T-cell (primary cell): ENCODE results near the gene CTSA. TPM values are rescaled to one million over a fixed set of nuclear protein-coding genes. Genes with fewer than 3 reads are reported as not detected.
"Not testable (repeated sequence)": the region's sequence is repeated elsewhere in the genome, so short reads cannot be mapped to it uniquely, and the experiment has no call there.

ENCODE experiments used
- ATAC-seq, 4 experiments: fragments of 200-7000 bp in 3 of 4; fragments of 150-1000 bp in 1 of 4; cut with Tn5 transposase; replicated peaks in 1 of 4; 1 replicate in 3 of 4; 2 replicates in 1 of 4; pipeline ENCODE4 v1.10.0; 2021; ENCODE audit warnings: moderate library complexity in 3 of 4, mild to moderate bottlenecking in 2 of 4, moderate number of reproducible peaks in 1 of 4
- CTCF ChIA-PET, 2 donors: fragments of 300-600 bp; sonication (Branson Sonifier 250); formaldehyde crosslinking; loops; one replicate each; lab custom pipeline; 2022; ENCODE audit warnings: antibody characterized with exemption in 2 of 2; lab: Charles Lee
- POLR2A ChIA-PET, 2 donors: fragments of 300-600 bp; sonication (Branson Sonifier 250); formaldehyde crosslinking; loops; one replicate each; lab custom pipeline; 2022; ENCODE audit warnings: antibody characterized with exemption in 2 of 2; lab: Charles Lee
- DNase-seq, 35 experiments: peaks; one replicate each; pipeline versions ENCODE4 v3.0.0 to v3.0.0-alpha.2; 2013 to 2023
- H3K27ac ChIP-seq: one replicate; pipeline ENCODE4 v1.5.1; 2013; ENCODE audit warnings: low read length
- H3K27me3 ChIP-seq, 2 experiments: replicated peaks in 1 of 2; 1 replicate in 1 of 2; 2 replicates in 1 of 2; pipeline versions ENCODE4 v1.6.1 to v1.7.0; 2013; ENCODE audit warnings: low read length in 1 of 2, mixed read lengths in 1 of 2; ENCODE audit not compliant: control insufficient read depth in 2 of 2, insufficient read depth in 2 of 2; ENCODE audit errors: extremely low read depth in 1 of 2
- H3K36me3 ChIP-seq, 2 donors: 1 replicate in 1 of 2; 2 replicates in 1 of 2; pipeline versions ENCODE4 v1.6.1 to v1.7.0; 2013; ENCODE audit warnings: low read length in 1 of 2; ENCODE audit not compliant: control insufficient read depth in 2 of 2, insufficient read depth in 1 of 2; ENCODE audit errors: extremely low read depth in 1 of 2
- H3K4me1 ChIP-seq, 2 experiments: 1 replicate in 1 of 2; 2 replicates in 1 of 2; pipeline versions ENCODE4 v1.6.1 to v1.7.0; 2013; ENCODE audit warnings: low read length in 2 of 2, mixed read lengths in 1 of 2; ENCODE audit not compliant: insufficient read depth in 2 of 2, control insufficient read depth in 1 of 2; ENCODE audit errors: extremely low read depth in 1 of 2
- H3K4me3 ChIP-seq, 2 donors: 1 replicate in 1 of 2; 2 replicates in 1 of 2; pipeline versions ENCODE4 v1.5.1 to v1.7.0; 2013; ENCODE audit warnings: mild to moderate bottlenecking in 2 of 2, low read length in 1 of 2, moderate library complexity in 1 of 2; ENCODE audit not compliant: control insufficient read depth in 1 of 2; ENCODE audit errors: extremely low read depth in 1 of 2
- H3K9me3 ChIP-seq: 2 replicates; pipeline ENCODE4 v1.7.0; 2013
- H3K27ac Mint-ChIP-seq, 2 donors: one replicate each; pipeline ENCODE4 v1.8.0; 2020 to 2021; ENCODE audit warnings: mild to moderate bottlenecking in 2 of 2, mixed read lengths in 2 of 2
- H3K27me3 Mint-ChIP-seq, 2 donors: one replicate each; pipeline ENCODE4 v1.8.0; 2021 to 2022; ENCODE audit warnings: mixed read lengths in 2 of 2
- H3K36me3 Mint-ChIP-seq: one replicate; pipeline ENCODE4 v1.8.0; 2021; ENCODE audit warnings: mixed read lengths
- H3K4me1 Mint-ChIP-seq, 3 donors: one replicate each; pipeline ENCODE4 v1.8.0; 2020 to 2022; ENCODE audit warnings: mixed read lengths in 3 of 3, mild to moderate bottlenecking in 1 of 3
- H3K4me3 Mint-ChIP-seq, 3 donors: one replicate each; pipeline ENCODE4 v1.8.0; 2020 to 2022; ENCODE audit warnings: mild to moderate bottlenecking in 3 of 3, mixed read lengths in 3 of 3, moderate library complexity in 3 of 3
- H3K9me3 Mint-ChIP-seq, 3 donors: one replicate each; pipeline ENCODE4 v1.8.0; 2020 to 2022; ENCODE audit warnings: mixed read lengths in 3 of 3
- WGBS: methylation state at CpG from one replicate; pipeline ENCODE4 v1.1.5; 2013; ENCODE audit warnings: missing lambda C conversion rate; ENCODE audit not compliant: insufficient coverage; 5-methylcytosine and 5-hydroxymethylcytosine counted together
- total RNA-seq, 35 experiments: library from RNA in 6 of 35; stranded (reverse) in 6 of 35; fragments of 120-200 nt in 1 of 35; gene quantifications; one replicate each; pipeline versions ENCODE4 v1.2.1 to v1.2.4 and lab custom pipeline; 2013 to 2026

The CTSA gene
- total RNA-seq, 5 donors from 2014 or later (not counting 1 experiment from before 2014, with no cell fraction given), result 55.5 to 101 (median 85.1) TPM

DNA sequence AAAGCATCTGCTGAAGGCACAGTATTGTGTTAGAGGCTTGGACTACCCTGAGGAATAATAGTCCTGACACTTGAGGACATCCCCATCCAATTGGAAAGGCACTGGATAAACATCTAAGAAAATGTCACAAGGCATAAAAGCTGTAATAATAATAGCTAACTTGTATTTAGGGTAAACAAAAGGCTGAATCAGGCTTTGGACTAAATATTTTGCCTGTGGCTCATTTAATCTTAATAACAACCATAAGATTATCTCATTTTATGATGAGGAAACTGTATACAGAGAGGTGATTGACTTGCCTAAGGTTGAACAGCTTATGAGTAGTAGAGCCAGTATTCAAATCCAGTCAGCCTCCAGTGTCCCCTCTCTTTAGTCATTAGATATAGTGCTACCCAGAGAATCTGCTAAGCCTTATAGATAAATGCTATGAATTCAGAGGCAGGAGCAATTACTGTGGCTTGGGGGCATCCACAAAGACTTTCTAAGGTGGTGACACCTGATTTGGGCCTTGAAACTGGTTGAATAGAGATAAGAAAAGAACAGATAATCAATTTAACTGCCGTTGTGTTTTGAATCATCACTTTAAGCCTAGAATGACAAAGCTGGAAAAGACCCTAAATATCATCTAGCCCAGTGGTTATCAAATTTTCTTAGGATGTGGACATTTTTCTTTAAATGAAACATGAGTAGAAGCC, 17.6 kb upstream of the CTSA start:
- DNase-seq (no peak), ATAC-seq (no peak)
- H3K4me1 ChIP-seq, result no peaks in the 10 kb centered on the region
- no peaks in the 10 kb centered on the region for H3K9me3 ChIP-seq
- H3K27ac ChIP-seq, result no peak overlapping the region
- no peak overlapping the region for H3K27ac Mint-ChIP-seq
- H3K4me1 Mint-ChIP-seq, result no peaks in the 10 kb centered on the region
- H3K36me3 Mint-ChIP-seq, result peaks cover 17% of the 10 kb centered on the region
- no CpG with 5 or more reads among the region's 1 CpG for WGBS
- POLR2A ChIA-PET, result no interaction called here
- CTCF ChIA-PET, result no interaction called here
- no peaks in the 10 kb centered on the region for H3K27me3 ChIP-seq
- H3K9me3 Mint-ChIP-seq, result no peaks in the 10 kb centered on the region
- no peak overlapping the region for H3K4me3 ChIP-seq
- H3K36me3 ChIP-seq, result peaks cover 12 to 19% of the 10 kb centered on the region in 2 donors
- no peaks in the 10 kb centered on the region for H3K27me3 Mint-ChIP-seq
- no peak overlapping the region for H3K4me3 Mint-ChIP-seq

- H3K27me3 Mint-ChIP-seq, H3K27ac Mint-ChIP-seq: not testable (repeated sequence)
These were observed 17.0 kb upstream of the CTSA start for GRCh38 chr20:45874104-45874481.

DNA sequence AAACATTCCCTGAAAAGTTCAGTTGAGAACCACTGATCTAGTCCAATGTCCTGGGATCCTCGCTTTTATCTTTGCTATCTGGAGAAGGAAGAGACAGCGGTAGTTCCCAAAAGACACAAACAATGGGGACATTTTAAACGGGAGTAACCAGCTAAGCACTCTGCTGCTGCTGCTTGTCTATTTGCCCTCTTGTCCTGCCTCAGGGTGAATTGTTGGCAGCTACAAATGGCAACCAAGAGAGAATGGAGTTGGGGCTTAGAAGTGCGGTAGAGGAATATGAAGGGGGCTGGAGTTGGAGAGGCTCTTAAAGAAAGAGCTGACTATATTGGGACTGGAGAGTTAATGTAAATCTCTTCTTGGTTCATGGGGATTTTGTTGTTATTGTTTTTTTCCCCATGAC, 16.6 kb upstream of the CTSA start:
- ChIA-PET POLR2A (no interaction called here), CTCF (no interaction called here)
- no peak overlapping the region for H3K27ac ChIP-seq
- ATAC-seq (no peak), DNase-seq (no peak)
- Mint-ChIP-seq H3K36me3 (peaks cover 17% of the 10 kb centered on the region), H3K27me3 (no peaks in the 10 kb centered on the region), H3K4me1 (no peaks in the 10 kb centered on the region), H3K27ac (no peak overlapping the region), H3K4me3 (no peak overlapping the region), H3K9me3 (no peaks in the 10 kb centered on the region)
- WGBS, result 94% methylated on average over 4 of the region's 4 CpGs
- H3K9me3 ChIP-seq, result no peaks in the 10 kb centered on the region
- no peaks in the 10 kb centered on the region for H3K27me3 ChIP-seq
- H3K4me3 ChIP-seq, result no peak overlapping the region
- H3K36me3 ChIP-seq, result peaks cover 10 to 19% of the 10 kb centered on the region in 2 donors
- H3K4me1 ChIP-seq, result no peaks in the 10 kb centered on the region

More at GRCh38 chr20:45874104-45874481, 17.0 kb upstream of the CTSA start:
- H3K9me3 Mint-ChIP-seq, H3K4me3 ChIP-seq, ATAC-seq, H3K27ac ChIP-seq, CTCF ChIA-PET, H3K4me1 ChIP-seq, H3K27me3 ChIP-seq, POLR2A ChIA-PET, H3K4me1 Mint-ChIP-seq, H3K4me3 Mint-ChIP-seq, H3K9me3 ChIP-seq, DNase-seq: not testable (repeated sequence)
- H3K36me3 ChIP-seq, result peaks cover 12 to 19% of the 10 kb centered on the region in 2 donors
- H3K36me3 Mint-ChIP-seq, result peaks cover 17% of the 10 kb centered on the region
- 91% methylated on average over 7 of the region's 10 CpGs for WGBS

DNA sequence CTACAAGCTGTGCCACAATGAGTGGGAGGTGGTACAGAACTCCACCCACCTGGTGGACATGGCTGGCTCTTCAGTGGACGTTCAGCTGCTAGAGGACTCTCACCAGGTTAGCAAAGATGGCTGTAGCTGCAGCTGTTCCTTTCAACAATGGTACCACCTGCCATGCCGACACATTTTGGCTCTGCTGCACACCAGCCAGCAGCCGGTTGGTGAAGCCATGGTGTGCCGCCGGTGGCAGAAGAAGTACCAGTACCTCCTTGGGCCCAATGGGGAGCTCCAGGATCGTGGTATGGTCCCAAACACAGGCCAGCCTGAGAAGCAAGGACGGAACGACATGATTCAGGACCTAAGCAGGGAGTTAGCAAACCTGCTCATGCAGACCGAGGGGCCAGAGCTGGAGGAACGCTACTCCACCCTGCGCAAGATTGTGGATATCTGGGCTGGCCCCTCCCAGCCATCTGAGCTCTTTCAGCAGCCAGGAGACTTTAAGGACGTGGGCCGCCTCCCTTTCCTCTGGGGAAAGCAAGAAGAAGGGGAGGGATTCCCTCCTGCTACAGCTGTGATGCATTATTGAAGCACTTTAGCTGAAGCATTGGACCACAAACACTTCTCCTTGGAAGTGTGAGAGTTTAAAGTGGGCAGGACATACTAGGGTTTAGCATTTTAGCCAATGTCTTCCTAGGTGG, 12.9 kb upstream of the CTSA start:
- POLR2A ChIA-PET, result no interaction called here
- Mint-ChIP-seq H3K4me3 (no peak overlapping the region), H3K27ac (no peak overlapping the region), H3K4me1 (peaks cover 22 to 26% (median 22%) of the 10 kb centered on the region in 3 donors), H3K36me3 (peaks cover 18% of the 10 kb centered on the region), H3K27me3 (no peaks in the 10 kb centered on the region), H3K9me3 (no peaks in the 10 kb centered on the region)
- ATAC-seq (no peak), DNase-seq (no peak)
- peaks cover 10 to 29% of the 10 kb centered on the region in 2 donors for H3K36me3 ChIP-seq
- H3K27ac ChIP-seq, result no peak overlapping the region
- 96% methylated on average over 13 of the region's 13 CpGs for WGBS
- CTCF ChIA-PET, result no interaction called here
- peaks cover 5 to 19% of the 10 kb centered on the region in 2 experiments for H3K4me1 ChIP-seq
- H3K9me3 ChIP-seq, result no peaks in the 10 kb centered on the region
- no peak overlapping the region for H3K4me3 ChIP-seq
- H3K27me3 ChIP-seq, result no peaks in the 10 kb centered on the region

- Histone ChIP-seq H3K27me3 (no peaks in the 10 kb centered on the region), H3K4me3 (peak within 1 kb of the TSS; percentile 66 to 85), H3K27ac (peak within 1 kb of the TSS; percentile 71), H3K4me1 (peaks cover 5 to 32% of the 10 kb centered on the region in 2 experiments), H3K9me3 (no peaks in the 10 kb centered on the region), H3K36me3 (peaks cover 8 to 38% of the 10 kb centered on the region in 2 donors)
- H3K4me3 Mint-ChIP-seq, result peak within 1 kb of the TSS; percentile 81 to 90 (median 88)
- ATAC-seq (peak; percentile 96 to 99 (median 96)), DNase-seq (peak; percentile 95 to 100 (median 98))
- peaks cover 43 to 44% (median 43%) of the 10 kb centered on the region in 3 donors for H3K4me1 Mint-ChIP-seq
- CTCF ChIA-PET, result interaction anchor here (0.5 to 2.4 kb wide), 7 partner anchors 9 to 972 kb away, joined by 3 to 11 read pairs (median 3); partner anchors contain the start of genes ACOT8 (in 1 of the 2), PABPC1L (in 1 of the 2), PLTP (in 1 of the 2) and ZSWIM3 (in 1 of the 2)
- H3K27me3 Mint-ChIP-seq, result no peaks in the 10 kb centered on the region
- peaks cover 22% of the 10 kb centered on the region for H3K36me3 Mint-ChIP-seq
- no peaks in the 10 kb centered on the region for H3K9me3 Mint-ChIP-seq
- H3K27ac Mint-ChIP-seq, result peak within 1 kb of the TSS; percentile 89 to 95
- POLR2A ChIA-PET, result interaction anchor here (0.5 to 1.6 kb wide), 5 partner anchors 54 to 90 kb away, joined by 3 to 25 read pairs (median 7); partner anchors contain the start of gene PCIF1 (in 1 of the 2)
- WGBS, result 1% methylated on average over 17 of the region's 23 CpGs
These were observed 9.9 kb upstream of the CTSA start, which contains the start of gene ZSWIM1 for GRCh38 chr20:45880988-45881788. Gene ZSWIM1, plus strand, starts transcription at chr20:45881227. Its CDS starts 1,366 bp downstream, at chr20:45882593.
